ENCODE measurements around the gene PAX3. TPM values are rescaled to one million over a fixed set of nuclear protein-coding genes. Genes with fewer than 3 reads are reported as not detected.

The PAX3 gene
- total RNA-seq, 6 donors from 2014 or later: 1.0 TPM; not detected in 5

- ATAC-seq (ENCODE audit: low FRiP score in 2 of 2): no peak
- TF ChIP-seq EP300 (IDR thresholded peaks at IDR 0.05) (no peak), POLR2AphosphoS5 (IDR thresholded peaks at IDR 0.05) (no peak), POLR2A (IDR thresholded peaks at IDR 0.05) (no peak)
- TF ChIP-seq, protein P1, sequence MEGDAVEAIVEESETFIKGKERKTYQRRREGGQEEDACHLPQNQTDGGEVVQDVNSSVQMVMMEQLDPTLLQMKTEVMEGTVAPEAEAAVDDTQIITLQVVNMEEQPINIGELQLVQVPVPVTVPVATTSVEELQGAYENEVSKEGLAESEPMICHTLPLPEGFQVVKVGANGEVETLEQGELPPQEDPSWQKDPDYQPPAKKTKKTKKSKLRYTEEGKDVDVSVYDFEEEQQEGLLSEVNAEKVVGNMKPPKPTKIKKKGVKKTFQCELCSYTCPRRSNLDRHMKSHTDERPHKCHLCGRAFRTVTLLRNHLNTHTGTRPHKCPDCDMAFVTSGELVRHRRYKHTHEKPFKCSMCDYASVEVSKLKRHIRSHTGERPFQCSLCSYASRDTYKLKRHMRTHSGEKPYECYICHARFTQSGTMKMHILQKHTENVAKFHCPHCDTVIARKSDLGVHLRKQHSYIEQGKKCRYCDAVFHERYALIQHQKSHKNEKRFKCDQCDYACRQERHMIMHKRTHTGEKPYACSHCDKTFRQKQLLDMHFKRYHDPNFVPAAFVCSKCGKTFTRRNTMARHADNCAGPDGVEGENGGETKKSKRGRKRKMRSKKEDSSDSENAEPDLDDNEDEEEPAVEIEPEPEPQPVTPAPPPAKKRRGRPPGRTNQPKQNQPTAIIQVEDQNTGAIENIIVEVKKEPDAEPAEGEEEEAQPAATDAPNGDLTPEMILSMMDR (IDR thresholded peaks at IDR 0.05): no peak
These were observed 118.2 kb downstream of the PAX3 start for GRCh38 chr2:222180619-222181018.

GRCh38 chr2:222179592-222179991, 119.2 kb downstream of the PAX3 start:
- no peak for DNase-seq
- no peak for ATAC-seq (ENCODE audit: low FRiP score in 2 of 2)
- Histone ChIP-seq H3K27me3 (no peaks in the 10 kb centered on the region), H3K36me3 (no peaks in the 10 kb centered on the region), H3K4me1 (no peaks in the 10 kb centered on the region), H3K4me3 (no peak overlapping the region), H3K27ac (no peak overlapping the region), H3K9me3 (no peaks in the 10 kb centered on the region)
- TF ChIP-seq POLR2AphosphoS5 (IDR thresholded peaks at IDR 0.05) (no peak), EP300 (IDR thresholded peaks at IDR 0.05) (no peak), POLR2A (IDR thresholded peaks at IDR 0.05) (no peak)
- TF ChIP-seq, protein P1 (IDR thresholded peaks at IDR 0.05): no peak

More at GRCh38 chr2:222180619-222181018, 118.2 kb downstream of the PAX3 start:
- no peaks in the 10 kb centered on the region for H3K27me3 ChIP-seq
- H3K36me3 ChIP-seq: no peaks in the 10 kb centered on the region
- 67% methylated on average over 1 of the region's 1 CpG for WGBS, 2 donors
- no peaks in the 10 kb centered on the region for H3K4me1 ChIP-seq
- H3K9me3 ChIP-seq: no peaks in the 10 kb centered on the region
- no peak overlapping the region for H3K27ac ChIP-seq
- no peak overlapping the region for H3K4me3 ChIP-seq
- DNase-seq: no peak

- no peak overlapping the region for H3K4me3 ChIP-seq
- no peak for DNase-seq
- H3K36me3 ChIP-seq: no peaks in the 10 kb centered on the region
- H3K9me3 ChIP-seq: no peaks in the 10 kb centered on the region
- no peak overlapping the region for H3K27ac ChIP-seq
- H3K27me3 ChIP-seq: no peaks in the 10 kb centered on the region
- no peaks in the 10 kb centered on the region for H3K4me1 ChIP-seq
- 77 to 81% methylated on average over 4 of the region's 4 CpGs for WGBS, 2 donors
- TF ChIP-seq POLR2A (IDR thresholded peaks at IDR 0.05) (no peak), POLR2AphosphoS5 (IDR thresholded peaks at IDR 0.05) (no peak)
- no peak for ATAC-seq (ENCODE audit: low FRiP score in 2 of 2)
These were observed 120.3 kb downstream of the PAX3 start for GRCh38 chr2:222178450-222178849.

GRCh38 chr2:222176890-222177289, 121.9 kb downstream of the PAX3 start:
- no peak for TF ChIP-seq EP300 (IDR thresholded peaks at IDR 0.05)
- no peak for TF ChIP-seq POLR2A (IDR thresholded peaks at IDR 0.05)
- no peak for TF ChIP-seq POLR2AphosphoS5 (IDR thresholded peaks at IDR 0.05)
- TF ChIP-seq, protein P1 (IDR thresholded peaks at IDR 0.05): no peak
- no peak overlapping the region for H3K27ac ChIP-seq
- no peaks in the 10 kb centered on the region for H3K27me3 ChIP-seq
- H3K4me1 ChIP-seq: no peaks in the 10 kb centered on the region
- DNase-seq (no peak), ATAC-seq (ENCODE audit: low FRiP score in 2 of 2) (no peak)
- no peak overlapping the region for H3K4me3 ChIP-seq
- WGBS, 2 donors: 22 to 50% methylated on average over 3 of the region's 3 CpGs
- no peaks in the 10 kb centered on the region for H3K36me3 ChIP-seq
- no peaks in the 10 kb centered on the region for H3K9me3 ChIP-seq

- Histone ChIP-seq H3K36me3 (no peaks in the 10 kb centered on the region), H3K27ac (no peak overlapping the region), H3K4me1 (no peaks in the 10 kb centered on the region), H3K9me3 (no peaks in the 10 kb centered on the region), H3K4me3 (no peak overlapping the region), H3K27me3 (no peaks in the 10 kb centered on the region)
- DNase-seq (no peak), ATAC-seq (ENCODE audit: low FRiP score in 2 of 2) (no peak)
- TF ChIP-seq EP300 (IDR thresholded peaks at IDR 0.05): no peak
- TF ChIP-seq, protein P1 (IDR thresholded peaks at IDR 0.05): no peak
- TF ChIP-seq POLR2AphosphoS5 (IDR thresholded peaks at IDR 0.05): no peak
- TF ChIP-seq POLR2A (IDR thresholded peaks at IDR 0.05): no peak
- WGBS, 2 donors: 15 to 33% methylated on average over 3 of the region's 3 CpGs
These were observed 124.3 kb downstream of the PAX3 start for GRCh38 chr2:222174450-222174849.

Data from upper lobe of left lung (tissue), 6 donors.